Esophagus mucosa (tissue), 1 donor: Measurements from ENCODE around the gene E2F1. TPM values are rescaled to one million over a fixed set of nuclear protein-coding genes. Genes with fewer than 3 reads are reported as not detected.

Experiments
- ATAC-seq: fragments of 200-7000 bp; cut with Tn5 transposase; one replicate; pipeline ENCODE4 v1.9.1; 2020
- total RNA-seq: library from RNA; stranded (reverse); gene quantifications from one replicate; pipeline ENCODE4 v1.2.4, GENCODE V29; 2023
- donor health status: DM: yes; HTN: yes; CAD: no.

Gene E2F1, protein sequence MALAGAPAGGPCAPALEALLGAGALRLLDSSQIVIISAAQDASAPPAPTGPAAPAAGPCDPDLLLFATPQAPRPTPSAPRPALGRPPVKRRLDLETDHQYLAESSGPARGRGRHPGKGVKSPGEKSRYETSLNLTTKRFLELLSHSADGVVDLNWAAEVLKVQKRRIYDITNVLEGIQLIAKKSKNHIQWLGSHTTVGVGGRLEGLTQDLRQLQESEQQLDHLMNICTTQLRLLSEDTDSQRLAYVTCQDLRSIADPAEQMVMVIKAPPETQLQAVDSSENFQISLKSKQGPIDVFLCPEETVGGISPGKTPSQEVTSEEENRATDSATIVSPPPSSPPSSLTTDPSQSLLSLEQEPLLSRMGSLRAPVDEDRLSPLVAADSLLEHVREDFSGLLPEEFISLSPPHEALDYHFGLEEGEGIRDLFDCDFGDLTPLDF
- total RNA-seq: 3.7 TPM

DNA sequence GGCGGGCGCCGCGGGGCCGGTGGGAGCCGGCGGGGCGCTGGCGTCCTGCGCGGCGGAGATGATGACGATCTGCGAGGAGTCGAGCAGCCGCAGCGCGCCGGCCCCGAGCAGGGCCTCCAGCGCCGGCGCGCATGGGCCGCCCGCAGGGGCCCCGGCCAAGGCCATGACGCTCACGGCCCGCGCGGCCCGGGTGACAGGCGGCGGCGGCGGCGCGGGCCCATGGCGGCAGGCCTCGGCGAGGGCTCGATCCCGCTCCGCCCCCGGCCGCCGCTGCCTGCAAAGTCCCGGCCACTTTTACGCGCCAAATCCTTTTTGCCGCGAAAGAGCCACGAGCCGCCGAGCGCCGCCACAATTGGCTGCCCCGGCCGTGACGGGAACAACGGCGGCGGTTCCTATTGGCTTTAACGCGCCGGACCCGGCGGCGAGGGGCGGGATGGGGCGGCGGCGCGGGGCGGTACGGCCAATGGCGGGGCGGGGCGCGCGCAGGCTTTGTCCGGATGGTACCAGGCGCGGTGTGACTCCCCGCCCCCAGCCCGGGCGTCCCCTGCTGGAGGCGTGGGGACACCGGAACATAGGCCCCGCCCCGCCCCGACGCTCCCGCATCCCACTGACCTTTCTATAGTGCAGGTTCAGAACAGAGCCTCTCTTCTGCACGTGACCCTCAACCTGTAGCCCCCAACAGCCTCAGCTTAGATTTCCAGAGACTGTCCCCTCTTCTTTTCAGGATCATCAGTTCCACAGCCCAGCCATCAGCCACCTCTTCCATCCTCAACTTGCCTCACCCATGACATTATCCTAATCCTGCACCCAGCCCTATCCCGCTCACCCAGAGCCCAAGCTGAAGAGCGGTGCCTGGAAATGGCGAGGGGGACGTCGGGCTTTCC lies at the start of gene E2F1:
Gene E2F1, minus strand, starts transcription at position 286 of the 884 bp plus-strand sequence. Its CDS starts 121 bp downstream, at position 165.
- ATAC-seq: peak; percentile 94

DNA sequence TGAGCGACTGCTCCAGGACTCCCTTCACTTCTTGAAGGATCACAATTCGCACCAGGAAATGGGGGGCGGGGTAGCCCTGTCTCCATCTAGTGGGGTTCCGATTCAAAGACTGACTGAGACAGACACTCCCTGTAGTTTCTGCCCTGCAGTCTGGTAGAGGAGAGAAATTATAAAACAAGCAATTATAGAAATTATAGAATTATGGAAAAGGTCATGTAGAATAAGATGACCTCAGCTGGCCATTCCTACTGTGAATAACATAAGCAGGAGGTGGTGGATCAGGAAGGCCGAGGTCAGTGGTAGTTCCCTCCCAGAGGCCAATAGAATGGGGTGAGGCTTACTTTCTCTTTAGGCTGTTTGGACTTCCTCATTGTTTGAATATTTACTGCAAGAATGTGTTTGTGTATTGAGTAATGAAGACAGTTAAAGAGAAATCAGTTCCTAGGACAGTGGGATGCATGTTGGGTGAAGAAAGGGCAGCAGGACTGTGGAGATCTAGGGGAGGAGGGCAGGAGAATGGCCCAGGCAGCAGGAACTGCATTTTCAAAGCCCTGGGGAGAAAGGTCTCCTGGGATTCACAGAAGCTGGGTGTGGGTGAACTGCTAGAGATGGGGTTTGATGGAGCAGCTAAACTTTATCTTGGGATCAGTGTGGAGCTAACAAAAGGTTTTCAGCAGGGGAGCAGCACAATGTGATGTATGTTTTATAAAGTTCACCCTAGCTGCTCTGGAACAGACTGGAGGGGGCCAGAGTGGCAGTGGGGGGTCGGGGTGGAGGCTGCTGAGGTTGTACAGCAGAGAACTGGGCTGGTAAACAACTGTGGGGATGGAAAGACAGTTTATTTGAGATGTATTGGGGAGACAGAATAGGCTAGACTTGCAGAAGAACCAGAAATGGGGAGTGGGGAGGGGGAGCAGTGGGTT lies 47.7 kb upstream of the E2F1 start:
- ATAC-seq: peak; percentile 31

DNA sequence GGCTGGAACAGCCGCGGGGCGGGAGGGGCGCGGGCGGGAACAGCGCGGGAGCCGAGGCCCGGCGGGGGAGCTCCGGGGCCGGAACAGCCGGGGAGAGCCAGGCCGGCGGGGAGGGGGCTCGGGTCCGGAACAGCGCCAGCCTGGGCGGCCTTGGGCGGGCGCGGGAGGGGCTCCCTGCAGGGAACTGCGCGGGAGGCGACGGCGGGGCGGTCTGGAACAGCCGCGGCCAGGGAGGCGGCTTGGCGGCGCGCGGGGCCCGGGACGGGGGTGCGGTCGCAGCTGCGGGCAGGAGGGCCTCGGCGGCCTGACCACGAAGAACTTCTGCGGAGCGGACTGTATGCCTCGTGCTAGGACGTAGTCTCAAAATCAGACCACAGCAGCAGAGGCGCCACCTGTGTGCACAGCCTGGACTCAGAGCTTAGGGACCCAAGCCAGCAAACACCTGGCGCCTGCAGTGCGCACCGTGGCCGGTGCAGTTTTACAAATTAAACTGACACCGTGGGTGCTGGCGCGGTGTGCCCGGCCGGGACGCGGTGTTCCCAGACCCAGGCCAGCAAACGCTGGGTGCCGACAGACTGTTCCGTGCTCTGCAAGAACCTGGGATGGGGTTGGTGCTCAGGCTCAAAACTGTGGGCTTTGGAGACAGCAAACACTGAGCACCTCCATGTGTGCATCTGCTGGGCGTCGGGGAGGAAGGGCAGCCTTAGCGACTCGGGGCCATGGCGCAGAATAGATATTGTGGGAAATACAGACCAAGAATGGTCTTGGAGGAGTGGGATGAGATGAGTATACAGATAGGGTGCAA lies 46.2 kb upstream of the E2F1 start:
- ATAC-seq: peak; percentile 88

DNA sequence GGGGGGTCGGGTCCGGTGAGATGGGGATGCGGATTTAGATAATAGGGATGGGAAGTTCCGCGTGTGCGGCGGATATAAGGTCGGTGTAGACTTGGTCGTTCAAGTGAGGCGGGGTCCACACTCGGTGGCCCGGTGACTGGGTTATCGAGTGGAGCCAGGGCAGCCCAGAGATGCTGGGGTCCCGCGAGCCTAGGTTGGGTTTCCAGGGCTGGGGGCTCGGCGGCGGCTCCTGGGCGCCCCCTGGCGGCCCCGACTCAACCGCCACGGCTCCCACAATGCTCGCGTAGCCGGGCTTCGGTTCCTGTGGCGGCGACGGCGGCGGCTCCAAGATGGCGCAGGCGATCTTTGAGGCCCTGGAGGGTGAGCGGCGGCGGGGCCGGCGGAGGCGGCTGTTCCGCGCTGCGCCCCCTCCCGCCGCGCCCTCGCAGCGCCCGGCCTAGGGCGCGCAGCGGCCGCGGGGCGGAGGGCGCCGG lies 45.5 kb upstream of the E2F1 start, which contains the start of gene ZNF341:
Gene ZNF341, plus strand, starts transcription at position 304 of the 473 bp plus-strand sequence. Its CDS starts 26 bp downstream, at position 330.
- ATAC-seq: no peak

DNA sequence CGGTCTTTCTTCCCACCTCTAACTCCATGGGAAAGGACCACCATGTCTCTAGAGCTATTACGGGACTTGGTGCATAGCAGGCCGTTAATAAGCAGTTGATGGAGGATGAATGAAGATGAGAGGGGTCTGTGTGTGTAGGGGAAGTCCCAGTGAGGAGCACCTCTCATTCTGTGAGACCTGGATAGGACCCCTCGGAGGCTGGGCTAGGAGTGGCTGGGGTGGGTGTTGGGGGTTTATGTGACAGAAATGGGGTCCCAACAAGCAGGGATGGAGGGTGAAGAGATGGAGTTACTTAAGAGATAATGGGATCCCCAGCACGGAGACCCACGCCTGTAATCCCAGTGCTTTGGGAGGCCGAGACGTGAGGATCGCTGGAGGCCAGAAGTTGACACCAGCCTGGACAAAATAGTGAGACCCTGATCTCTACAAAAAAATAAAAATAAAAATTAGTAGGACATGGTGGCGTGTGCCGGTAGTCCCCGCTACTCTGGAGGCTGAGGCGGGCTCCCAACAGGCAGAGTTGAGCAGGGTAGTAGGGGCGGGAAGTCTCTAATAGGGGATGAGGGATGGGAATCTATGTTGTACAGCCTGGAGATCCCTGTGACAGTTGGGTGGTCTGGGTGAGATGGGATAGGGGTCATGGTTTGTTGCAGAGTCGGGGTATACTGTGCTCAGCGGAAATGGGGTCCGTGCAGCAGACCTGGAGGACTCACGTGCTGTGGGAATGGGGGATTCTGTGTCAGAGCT lies 44.9 kb upstream of the E2F1 start:
- peak; percentile 2 for ATAC-seq

DNA sequence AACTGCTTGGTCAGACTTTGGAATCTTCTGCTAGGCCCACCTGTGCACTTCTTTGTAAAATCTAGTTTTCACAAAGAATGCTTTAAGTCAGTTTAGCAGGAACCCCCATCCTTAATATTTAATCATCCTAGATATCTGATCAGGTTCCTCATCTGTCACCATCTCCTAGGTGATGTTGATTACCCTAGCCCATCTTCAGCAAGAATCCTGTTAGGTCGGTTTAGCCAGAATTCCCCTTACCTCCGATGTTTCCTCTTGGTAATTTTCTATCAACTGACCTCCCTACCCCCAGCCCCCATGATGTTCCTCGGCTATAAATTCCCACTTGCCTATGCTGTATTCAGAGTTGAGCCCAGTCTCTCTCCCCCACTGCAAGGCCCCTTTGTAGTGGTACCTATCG lies 42.9 kb upstream of the E2F1 start:
- ATAC-seq: no peak

DNA sequence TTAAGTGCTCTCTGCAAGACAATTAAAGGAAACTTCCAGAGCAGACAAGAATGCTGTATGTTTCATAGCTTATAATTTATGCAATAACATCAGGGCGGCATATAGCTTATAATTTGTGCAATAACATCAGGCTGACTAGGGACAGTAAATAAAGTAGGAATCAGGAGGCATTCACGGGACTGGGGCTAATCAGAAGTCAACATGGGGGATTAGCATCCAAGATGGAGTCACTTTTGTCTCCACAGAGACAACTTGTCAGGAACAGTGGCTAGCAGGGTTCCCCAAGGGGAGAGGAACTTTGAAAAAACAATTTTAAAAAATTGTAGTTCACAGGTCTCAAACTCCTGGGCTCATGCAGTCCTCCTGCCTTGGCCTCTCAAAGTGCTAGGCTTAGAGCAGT lies 42.3 kb upstream of the E2F1 start:
- ATAC-seq: no peak

DNA sequence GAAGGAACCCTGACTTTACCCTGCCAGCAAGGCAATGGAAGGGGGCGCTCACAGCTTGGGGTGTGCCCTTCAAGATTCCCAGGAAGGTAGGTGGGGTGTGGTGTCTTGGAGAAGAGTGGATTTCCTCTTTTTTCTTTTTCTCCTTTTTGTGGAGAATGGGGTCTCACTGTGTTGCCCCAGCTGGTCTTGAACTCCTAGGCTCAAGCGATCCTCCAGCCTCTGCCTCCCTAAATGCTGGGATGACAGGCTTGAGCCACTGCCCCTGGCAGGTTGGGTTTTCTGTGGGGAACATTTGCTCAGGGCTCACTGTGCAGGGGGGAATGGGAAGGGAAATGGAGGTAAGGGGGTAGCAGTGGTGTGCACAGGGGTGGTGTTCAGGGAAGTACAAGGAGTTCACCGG lies 41.6 kb upstream of the E2F1 start:
- ATAC-seq: no peak

DNA sequence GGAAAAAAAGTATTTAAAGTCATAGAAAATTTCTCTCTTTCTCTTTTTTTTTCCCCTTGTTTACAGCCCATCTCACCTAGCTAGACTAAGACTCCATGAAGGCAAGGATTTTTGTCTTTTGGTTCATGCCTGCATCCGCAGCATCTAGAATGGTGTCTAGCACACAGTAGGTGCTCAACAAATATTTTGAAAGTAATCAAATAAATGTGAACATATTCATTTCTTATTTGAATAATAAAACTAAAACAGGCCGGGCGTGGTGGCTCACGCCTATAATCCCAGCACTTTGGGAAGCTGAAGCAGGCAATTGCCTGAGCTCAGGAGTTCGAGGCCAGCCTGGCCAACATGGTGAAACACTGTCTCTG lies 40.9 kb upstream of the E2F1 start:
- ATAC-seq: no peak

DNA sequence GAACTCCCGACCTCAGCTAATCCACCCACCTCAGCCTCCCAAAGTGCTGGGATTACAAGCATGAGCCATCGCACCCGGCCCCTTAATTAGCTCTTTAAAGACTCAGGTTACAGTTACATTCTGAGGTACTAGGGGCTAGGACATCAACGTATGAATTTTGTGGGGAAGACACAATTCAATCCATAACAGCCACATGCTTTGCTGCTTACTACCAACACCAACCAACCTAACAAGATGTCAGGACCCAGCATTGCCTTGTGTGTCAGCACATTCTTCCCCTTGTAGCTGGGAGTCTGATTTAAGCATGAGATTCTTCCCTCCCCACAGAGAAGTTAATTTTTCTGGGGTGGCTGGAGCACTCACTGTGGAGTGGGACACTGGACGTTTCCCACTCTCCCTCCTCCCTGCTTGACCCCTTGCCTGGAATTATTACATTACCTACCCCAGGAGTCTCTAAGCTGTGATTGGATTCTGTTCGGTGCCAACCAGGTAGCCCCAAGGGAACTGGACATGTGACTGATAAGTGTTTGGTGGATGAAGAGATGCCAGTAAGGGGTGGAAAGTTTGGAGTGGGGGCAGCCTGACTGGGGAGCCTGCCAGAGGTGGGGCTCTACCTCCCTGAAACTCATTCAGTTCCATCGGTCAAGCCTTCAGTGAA lies 39.6 kb upstream of the E2F1 start:
- ATAC-seq: no peak

DNA sequence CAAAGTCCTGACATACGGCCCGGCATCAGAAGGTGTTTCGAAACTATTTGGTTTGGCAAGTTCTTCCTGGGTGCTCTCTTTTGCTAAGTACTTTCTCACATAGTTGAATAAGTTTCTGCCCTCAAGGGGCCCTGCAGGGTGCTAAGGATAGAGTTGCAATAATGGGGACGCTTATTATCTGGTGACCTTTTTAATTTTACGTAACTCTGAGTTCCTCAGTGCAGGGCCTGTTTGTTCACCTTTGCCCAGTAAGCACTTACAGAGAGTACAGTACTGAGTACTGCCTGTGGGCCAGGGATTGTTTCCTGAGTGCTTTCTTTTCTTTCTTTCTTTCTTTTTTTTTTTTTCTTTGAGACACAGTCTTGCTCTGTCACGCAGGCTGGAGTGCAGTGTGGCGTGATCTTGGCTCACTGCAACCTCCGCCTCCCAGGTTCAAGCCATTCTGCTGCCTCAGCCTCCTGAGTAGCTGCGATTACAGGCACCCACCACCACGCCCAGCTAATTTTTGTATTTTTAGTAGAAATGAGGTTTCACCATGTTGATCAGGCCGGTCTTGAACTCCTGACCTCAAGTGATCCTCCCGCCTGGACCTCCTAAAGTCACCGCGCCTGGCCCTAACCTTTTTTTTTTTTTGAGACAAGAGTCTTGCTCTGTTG lies 38.4 kb upstream of the E2F1 start:
- peak; percentile 62 for ATAC-seq

DNA sequence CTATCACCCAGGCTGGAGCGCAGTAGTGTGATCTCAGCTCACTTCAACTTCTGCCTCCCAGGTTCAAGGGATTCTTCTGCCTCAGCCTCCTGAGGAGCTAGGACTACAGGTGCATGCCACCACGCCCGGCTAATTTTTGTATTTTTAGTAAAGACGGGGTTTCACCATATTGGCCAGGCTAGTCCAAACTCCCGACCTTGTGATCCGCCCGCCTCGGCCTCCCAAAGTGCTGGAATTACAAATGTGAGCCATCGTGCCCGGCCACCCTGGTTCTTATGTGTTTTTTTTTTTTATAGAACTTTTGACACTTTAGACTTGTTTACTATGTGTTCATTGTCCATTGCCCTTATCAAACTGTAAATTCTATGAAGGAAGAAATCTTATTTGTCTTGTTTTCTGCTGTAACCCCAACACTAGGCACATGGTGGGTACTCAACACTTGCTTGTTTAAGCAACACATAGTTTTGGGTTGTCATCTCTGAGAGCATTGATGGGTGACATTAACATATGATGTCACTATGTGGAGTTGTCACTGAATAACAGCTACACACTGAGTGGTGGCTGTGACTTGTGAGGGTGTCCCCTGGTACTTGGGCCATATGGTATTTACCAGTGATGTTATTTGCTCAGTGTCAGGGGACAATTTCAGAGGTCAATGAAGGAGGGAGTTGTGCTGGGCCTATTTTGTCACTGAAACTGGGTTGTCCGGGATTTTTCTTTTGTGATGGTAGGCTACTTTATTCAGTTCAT lies 35.4 kb upstream of the E2F1 start:
- ATAC-seq: no peak

DNA sequence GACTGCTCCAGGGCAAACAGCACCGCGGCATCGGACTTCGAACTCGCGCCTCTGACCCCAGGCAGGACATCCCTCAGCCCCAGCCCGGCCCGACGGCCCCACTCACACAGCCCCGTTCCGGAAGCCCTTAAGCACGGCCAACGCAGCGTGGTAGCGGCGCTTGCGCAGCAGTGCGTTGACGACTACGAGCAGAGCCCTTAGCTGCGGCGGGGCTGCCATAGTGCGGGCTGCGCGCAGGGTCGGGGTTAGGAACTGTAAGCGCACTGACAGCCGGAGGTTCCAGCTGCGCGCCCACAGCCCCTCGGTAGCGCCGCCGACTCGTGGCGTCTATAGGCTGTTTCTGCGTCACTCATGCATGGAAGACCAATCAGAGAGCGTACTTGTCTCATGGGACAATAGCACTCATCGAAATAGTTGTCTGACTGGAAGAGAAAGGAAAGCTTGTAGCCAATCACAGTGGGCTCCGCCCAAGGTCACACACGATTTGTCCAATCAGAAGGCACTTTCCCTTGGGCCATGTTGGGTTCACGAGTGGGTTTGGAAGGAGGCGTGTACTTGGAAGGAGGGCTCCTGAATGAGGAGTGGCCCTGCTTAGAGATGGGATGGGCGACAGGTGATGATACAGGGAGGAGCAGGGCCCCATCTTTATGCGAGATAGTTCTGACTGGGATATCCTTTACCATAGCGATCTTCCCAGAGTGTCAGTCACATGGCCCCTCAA lies 34.0 kb upstream of the E2F1 start, which contains the start of gene PXMP4:
Gene PXMP4, minus strand, starts transcription at position 322 of the 721 bp plus-strand sequence. Its CDS starts 103 bp downstream, at position 219.
- peak; percentile 97 for ATAC-seq

DNA sequence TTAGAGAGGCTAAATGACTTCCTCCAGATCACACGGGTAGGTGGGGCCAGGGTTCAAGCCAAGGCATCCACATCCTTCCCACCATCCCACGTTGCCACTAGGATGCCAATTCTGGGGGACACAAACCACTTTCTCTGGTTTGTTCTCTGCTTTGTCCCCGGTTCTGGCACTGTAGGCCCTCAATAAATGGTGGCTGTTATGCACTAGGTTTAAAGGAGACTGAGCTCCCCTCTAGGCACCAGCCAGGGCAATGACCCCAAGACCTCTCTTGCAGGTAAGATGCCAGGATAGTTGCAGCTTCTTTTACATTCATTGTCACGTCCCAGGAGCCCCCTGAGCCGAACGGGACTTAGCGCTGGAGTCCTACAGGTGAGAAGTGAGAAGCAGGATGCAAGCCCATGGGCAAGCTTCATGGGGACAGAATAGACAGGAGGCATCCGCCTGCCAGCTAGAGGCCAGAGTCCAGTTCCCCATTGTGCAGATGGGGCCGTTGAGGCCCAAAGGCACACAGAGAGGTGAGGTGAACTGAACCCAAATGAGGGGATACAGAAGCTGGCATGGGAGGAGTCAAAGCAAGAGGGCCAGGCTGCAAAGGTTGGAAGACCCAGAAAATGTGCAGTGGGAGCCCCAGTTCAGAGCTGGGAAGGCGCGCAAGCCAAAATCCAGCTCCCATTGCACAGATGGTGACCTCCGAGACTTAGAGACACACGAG lies 33.2 kb upstream of the E2F1 start:
- no peak for ATAC-seq

DNA sequence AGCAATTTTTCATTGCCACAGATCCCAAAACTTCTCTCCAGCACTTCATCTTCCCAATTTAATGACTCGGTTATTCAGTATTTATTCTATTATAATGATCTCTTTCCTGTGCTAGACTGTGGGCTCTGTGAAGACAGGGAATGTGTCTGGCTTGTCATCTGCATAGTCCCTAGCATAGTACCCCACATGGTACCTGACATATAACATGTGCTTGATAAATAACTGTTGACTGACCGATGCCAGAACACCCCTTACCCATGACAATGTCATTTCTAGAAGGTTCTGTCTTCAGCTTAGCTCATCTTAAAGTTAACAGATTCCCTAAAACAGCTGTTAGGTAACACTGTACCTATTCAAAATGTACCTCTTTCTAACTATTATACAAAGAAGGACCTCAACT lies 30.3 kb upstream of the E2F1 start:
- ATAC-seq: no peak

DNA sequence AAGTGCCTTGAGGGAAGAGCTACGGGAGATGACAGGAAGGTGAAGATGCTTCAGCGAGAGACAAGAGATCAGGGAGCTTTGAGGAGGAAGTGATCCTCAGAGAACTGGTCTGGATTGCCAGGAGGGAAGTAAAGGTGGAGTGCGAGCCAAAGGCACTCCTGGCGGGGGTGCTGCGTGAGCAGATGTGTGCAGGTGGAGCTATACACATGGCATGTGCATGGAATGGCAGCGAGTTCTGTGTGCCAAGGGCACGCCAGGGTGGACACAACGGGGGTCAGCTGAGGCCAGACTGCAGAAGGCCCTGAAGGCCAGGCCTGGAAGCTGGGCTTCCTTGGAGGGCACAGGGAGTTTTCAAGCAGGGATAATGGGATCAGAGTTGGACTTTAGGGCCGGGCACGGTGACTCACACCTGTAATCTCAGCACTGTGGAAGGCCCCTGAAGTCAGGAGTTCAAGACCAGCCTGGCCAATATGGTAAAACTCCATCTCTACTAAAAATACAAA lies 27.7 kb upstream of the E2F1 start:
- ATAC-seq: no peak

DNA sequence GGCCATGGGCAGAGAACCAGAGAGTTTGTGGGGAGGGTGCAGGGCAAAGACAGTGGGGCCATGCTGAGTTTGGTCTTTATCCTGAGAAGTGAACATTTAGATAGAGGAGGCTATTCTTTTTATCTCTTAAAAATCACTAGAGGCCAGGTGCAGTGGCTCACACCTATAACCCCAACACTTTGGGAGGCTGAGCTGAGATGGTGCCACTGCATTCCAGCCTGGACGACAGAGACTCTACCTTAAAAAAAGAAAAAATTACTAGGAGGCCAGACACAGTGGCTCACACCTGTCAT lies 25.2 kb upstream of the E2F1 start:
- no peak for ATAC-seq
